Fibroblast of upper back skin (primary cell): Measurements from ENCODE around the gene KRT83.
A peak's percentile ranks its signal among the peaks of the same experiment; 100 is the strongest.

ENCODE experiments used
- DNase-seq: peaks from one replicate; pipeline ENCODE4 v3.0.0-alpha.2; 2013

KRT83 gene

DNA sequence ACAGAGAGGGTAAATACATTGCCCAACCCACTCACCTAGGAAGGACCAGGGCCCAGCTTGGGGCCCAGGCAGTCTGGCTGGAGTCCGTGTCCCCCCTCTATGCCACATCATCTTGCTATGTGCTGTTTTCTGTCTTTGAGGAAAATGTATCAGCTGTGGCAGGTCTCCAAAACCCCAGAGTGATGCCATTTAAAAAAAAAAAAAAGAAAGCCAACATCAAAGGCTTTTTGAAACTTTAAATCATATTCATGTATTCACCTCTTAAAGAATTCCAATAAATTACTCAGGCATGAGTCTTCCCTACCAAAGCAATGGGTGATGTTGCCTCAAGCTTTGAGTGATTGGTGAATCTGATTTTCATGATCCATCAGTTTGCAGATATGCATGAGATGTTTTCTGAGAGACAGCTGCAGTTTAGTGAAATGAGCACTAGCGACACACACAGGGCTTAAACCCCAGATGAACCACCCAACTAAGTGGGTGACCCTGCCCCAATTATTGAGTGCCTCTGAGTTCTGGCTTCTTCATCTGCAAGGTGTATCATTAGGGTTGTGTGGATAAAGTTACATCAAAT lies 35.9 kb downstream of the KRT83 start:
- peak; percentile 87 for DNase-seq

DNA sequence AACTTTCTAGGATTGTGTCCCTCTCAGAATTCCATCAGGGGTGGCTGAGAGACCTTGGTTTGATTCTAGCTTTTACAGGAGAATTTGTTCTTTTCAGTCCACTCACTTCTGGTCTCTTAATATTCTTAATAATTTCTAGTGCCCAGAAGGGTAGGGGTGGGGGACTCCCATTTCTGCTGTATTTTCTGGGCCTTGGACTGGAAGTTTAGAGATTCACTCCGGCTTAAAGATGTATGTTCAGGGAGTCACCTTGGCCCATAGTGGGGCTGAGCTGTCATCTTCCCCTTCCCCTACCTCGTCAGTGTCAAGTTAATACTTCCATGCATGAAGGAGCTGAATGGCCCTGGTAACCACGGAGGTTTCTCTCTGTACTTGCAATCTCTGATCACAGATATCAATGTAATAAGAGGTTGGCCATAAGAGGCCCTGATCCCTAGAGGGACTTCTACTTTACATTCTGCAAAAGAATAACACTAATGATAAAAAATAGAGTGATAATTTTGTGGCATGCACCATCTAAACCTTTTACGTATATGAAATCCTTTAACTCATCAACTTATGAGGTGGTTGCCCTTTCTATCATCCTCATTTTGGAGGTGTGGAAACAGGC lies 36.5 kb downstream of the KRT83 start:
- DNase-seq, result no peak

DNA sequence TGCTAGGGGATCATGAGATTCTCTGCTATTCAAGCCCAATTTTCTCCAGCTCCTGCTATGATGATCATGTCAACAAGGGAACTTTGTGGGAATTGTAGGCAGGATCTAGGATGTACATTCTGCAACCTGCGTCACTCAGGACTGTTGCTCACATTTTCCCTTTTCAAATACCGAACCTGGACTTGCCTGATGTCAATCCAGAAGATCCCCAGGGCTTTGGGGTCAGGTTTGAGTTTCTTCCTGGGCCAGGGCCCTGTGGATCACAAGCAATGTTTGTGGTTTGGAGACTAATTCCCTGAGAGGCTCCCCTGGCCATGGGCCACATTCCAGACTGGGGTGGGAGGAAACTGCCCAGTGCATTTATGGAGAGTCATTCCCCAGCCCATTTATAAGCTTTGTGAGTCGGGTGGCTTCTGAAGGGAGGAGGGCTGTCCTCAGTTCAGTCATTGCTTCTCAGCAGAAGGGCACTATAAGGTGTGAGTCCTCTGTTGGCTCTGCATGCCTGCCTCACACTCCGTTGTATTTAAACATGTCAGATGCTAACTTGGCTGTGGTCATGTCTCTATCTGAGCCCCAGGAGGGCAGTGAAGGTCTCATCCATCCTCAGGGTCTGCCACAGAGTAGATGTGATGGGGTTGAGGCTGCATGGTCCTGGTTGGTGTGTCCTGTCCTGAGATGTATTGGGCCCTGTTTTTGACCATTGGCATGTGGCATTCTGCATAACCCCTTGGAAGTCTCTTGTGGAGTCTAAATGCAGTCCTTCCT lies 40.2 kb downstream of the KRT83 start:
- DNase-seq, result peak; percentile 99

DNA sequence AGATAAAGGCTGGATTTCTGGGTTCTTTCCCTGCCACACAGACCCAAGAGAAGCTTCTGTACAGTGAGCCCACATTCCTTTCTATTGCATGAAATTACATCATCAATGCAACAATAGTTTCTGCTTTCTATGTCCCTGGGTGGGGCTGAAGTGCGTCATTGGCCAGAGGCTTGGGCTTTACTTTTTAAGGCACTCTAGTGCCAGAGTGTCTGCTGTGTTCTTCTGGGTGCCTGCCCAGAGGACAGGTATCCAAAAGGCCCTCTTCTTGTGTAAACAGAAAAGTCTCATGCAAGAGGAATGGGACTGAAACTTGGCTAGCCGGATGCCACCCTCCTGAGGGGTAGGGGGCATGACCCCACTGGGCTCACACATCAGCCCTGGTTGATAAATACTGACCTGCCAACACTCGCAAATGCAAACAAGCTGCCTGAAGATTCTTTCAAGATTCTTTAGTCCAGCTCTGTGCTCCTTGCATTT lies 40.8 kb downstream of the KRT83 start:
- DNase-seq, result peak; percentile 97

DNA sequence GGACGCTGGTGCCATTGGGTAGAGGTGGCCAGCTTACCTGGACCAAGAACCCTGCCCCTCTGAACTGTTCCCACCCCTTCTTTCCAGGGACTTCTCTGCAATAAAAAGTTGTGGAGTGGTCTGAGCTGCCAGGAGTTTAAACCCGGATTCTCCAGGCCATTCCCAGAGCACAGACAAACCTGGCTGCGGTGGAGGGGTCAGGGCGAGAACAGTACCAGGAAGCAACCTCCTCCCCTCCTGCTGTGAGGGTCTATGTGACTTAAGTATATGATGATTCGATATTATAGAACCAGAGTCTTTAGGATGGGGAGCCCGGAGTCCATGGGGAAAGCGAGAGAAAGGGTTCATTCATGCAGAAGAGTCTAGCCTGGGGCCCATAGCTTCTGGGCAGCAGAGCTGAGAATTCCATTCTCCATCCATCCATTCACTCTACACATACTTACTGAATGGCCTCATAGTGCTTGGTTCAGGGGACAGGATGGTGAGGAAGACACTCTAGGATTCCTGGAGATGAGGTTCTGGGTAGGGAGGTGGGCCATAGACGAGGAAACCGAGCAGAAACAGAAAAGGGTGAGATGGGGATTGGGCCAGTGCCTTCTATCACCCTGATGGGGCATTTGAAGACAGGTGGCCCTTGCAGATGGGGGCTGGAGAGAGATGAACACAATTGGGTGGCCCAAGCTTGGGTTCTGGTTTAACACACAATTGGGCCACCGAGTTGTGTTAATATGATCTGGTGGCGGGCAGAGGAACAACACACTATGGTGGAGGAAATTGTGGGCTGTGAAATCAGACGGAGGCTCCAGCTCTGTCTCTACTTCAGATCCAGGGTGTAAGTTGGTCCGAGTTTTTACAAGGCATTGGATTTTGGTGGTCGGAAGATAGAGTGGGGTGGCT lies 41.5 kb downstream of the KRT83 start:
- peak; percentile 40 for DNase-seq

DNA sequence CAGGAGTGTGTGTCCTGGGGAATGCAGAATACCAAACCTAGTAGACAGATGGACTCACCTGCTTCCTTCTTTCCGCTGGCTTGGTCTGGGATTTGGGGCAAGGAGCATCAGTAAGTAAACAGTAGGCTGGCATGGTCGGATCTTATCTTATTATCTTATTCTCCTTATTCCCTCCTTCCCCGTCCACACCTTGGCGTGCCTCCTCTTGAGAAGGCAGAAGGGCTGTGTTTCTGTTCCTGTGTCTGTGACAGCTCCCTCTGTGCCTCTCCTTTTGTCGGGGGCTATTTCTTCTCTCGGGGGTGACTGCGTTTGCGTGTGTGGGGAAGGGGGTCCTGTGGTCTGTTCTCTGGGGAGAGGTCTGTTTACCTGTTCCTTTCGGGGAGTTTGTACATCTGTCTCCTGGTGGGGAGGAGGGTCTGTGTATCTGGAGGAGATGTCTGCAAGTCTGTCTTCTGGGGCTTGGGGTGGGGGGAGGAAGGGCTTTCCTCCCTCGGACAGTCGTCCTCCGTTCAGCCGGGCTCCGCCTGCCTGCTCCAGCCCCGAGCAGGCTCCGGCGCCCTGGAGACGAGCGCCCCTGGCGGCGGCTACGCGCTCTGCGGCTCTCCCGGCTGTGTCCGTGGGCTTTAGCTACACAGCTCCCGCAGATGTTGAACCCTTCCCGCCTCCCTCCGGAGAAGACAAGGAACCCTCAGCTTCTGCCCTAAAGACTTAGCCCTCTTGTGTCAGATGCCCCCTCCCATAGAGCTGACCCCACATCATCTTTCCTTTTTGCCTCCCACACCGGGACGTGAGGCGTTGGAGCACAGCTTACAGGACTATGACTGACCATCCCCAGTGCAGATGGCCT lies 42.4 kb downstream of the KRT83 start:
- DNase-seq, result peak; percentile 75

DNA sequence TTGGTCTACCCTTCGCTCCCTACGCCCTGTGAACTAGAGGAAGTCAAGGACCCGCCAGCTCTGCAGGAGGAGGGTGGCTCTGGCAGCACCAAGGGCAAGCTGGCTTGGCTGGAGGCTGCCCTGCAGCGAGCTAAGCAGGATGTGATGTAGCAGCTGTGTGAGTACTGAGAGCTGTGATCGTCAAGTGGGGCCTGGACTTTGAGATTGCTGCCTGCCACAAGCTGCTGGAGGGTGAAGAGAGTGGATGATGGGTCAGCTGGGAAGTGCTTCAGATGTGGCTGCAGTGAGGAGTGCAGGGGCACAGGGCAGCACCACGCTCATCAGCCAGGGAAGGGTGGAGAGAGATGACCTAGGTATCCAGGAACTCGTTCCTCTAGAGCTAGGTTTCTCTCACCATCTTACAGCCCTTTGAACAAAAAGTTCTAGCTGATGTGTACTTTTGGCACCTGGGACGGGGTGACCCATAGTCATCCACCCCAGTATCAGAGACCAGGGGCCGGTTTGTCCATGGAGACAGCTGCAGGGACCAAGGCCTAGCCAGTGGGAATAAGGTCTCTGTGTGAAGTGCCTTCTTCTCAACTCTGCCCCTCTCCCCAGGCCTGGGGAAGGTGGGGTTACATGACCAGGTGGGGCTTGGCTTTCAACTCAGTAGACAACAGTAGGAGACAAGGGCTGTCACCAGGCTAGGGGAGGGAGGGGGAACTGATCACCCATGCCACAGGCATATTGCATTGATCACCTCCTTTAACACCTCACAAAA lies 43.5 kb downstream of the KRT83 start:
- no peak for DNase-seq

DNA sequence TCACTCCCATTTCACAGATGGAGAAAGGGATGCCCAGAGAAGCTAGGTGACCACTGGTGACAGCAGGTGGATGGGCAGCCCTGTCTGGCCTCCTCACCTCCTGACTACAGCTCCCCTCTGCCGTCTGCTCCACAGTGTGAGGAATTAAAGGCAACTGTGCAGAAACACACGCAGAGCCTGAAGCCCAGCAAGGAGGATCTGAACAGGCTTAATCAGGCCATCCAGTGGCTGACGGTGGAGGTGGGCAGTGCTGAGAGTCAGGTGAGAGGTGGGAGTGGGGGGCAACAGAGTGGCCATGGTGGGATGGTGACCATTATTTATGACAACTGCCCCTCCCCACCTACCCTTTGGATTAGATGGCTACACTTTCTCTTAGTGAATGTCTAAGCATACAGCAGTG lies 45.5 kb downstream of the KRT83 start:
- DNase-seq, result no peak

DNA sequence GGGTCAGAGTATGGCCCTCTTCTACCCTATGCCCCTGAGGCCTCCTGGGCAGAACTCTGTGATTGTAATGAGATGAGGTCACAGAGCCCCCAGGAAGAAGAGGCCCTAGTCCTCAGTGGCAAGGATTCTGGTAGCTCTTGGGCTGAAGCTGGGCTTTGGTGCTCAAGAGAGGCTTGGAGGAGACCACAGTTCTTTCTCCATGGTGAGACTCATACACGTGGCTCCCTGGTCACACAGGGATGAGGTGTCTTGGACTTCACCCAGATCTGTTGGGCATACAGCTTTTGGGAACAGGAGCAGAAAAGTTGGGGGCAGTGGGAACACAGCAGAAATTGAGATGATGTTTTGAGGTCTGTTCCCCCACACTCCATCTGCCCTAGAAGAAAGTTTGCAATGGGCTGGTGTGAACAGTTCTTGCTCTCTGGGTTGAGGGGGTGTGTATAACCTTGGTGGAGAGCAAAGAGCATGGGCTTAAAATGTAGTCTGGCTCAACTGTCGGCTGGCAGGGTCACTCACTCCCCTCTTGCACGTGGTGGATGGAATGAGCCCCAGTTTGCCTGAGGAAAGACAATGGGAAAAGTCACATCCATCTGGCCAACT lies 46.6 kb downstream of the KRT83 start, which contains the start of gene KRT86:
Gene KRT86, plus strand, starts transcription at position 125 of the 600 bp plus-strand sequence. CDS start 27,272 bp downstream, outside the sequence.
- DNase-seq, result no peak

DNA sequence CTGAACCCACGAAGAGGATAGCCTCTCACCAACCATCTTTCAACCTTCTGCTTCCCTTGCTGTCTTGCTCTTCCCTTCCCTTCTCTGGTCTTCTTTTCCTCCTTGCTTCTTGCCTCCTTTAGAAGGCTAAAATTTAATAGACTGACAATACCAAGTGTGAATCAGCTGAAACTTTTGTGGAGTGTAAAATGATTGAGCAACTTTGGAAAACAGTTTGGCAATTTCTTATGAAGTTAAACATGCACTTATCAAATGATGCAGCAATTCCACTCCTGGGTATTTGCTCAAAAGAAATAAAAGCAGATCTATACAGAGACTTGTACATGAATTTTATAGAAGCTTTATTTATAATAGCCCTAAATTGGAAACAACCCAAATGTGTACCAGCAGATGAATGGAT lies 50.0 kb downstream of the KRT83 start:
- DNase-seq, result no peak

DNA sequence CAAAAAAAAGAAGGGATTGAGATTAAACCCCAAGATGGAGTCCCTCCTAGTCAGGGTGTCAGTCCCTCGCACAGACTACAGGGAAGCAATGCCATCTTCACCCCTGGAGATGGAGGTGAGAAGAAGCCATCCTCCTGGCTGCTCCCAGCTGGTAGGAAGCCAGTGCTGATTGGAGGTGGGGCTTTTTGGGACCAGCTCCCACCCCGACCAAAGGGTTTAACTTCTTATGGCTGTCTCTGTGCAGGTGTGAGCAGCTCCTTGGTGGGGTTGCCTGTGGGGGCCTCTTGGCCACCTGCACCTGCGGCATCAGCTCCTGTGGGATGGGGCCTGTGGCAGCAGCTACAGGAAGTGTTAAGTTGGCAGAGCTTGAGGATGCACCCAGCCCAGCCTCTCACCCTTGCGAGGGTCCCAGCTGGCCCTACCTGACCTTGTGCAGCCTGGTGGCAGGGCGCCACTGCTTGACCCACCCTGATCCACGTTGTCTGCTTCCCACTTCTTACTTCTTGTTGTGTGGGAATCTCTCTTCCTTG lies 50.6 kb downstream of the KRT83 start:
- no peak for DNase-seq

DNA sequence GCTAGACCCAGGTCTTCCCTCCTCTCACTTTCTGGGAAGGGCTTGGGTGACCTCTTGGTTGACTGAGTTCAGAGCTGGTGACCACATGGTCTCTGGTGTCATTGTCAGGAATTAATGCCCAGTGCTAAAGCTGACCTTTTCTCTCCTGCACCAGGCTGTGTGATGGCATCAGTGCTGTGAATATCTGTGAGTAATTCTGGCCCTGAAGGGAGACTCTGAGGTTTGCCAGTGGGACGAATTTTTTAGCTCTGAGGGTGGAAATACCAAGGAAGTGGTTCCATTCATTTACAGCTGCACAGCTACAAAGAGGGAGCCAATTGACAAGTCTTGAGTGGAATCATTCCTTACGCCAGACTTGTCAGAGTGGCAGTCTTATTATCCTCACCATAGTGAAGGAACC lies 53.0 kb downstream of the KRT83 start:
- no peak for DNase-seq

DNA sequence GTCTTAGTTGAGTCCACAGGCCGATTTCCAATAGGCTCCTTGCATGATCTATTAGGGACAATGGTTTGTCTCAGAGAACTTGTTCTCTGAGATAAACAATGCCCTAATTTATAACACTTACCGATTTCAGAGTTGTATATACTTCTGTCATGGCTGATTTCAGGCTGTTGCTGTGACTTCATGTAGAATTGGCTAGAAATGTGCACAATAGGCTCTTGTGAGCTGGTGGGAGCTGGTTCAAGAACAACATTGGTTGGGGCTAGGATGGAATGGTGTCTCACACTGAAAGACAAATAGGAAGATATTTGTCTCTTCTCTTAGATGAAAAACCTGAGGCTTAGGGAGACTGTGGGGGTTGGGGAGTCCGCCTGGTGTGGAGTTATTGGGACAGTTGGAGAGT lies 53.5 kb downstream of the KRT83 start:
- DNase-seq, result no peak

DNA sequence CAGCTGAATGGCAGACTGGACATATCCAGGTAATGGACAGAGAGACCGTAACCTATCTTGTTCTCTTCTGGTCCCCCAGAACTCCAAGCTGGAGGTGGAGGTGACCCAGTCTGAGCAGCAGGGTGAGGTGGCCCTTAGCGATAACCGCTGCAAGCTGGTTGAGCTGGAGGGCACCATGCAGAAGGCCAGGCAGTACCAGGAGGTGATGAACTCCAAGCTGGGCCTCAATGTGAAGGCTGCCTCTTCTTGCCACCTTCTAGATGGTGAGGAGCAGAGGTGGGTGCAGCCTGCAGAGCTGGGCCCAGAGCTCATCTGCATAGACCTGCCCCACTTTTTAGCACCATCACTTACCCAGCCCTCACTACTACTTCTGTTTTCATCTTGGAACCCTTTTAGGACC lies 53.9 kb downstream of the KRT83 start:
- no peak for DNase-seq

DNA sequence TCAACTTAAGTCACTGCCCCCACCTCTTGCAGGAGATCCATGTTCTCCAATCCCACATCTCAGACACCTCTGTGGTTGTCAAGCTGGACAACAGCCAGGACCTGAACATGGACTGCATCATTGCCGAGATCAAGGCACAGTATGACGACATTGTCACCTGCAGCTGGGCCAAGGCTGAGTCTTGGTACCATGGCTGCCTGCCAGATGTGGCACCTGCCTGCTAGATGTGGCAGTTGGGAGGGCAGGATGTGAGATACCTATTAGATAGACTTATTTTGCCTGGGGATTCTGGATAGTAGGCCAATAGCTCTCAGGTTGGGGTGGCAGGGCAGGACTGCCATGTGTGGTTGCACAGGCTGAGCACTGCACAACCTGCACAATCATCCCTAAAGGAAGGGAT lies 54.7 kb downstream of the KRT83 start:
- DNase-seq, result no peak

DNA sequence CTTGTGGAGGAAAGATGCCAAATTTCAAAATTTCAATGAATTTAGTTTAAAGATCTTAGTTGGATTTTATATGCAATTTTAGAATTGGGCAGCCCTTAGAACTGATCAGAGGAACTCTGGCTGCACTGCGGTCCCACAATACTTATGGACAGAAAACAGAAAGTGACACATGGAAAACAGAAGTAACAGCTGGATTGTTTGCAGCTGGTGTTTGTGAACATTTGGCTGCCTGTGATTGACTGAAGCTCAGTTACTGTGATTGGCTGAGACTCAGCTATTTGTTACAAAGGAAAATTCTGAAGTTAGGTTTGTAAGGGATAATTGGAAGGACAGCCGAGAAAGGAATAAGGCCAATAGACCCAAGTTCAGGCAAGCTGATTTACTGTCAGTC lies 56.8 kb downstream of the KRT83 start:
- no peak for DNase-seq
